GM12873 (cell line): ENCODE data around the gene VPS35L.

Experiments used
- CTCF ChIP-seq: IDR thresholded peaks from 2 replicates; pipeline ENCODE4 v1.5.1; 2012; ENCODE audit warnings: low read depth, mild to moderate bottlenecking, moderate library complexity, low read length, control low read depth; ENCODE audit not compliant: insufficient read depth; ENCODE audit errors: missing control alignments

The VPS35L gene

GRCh38 chr16:19710991-19711545, 155.6 kb downstream of the VPS35L start:
- TF ChIP-seq CTCF: no peak

DNA sequence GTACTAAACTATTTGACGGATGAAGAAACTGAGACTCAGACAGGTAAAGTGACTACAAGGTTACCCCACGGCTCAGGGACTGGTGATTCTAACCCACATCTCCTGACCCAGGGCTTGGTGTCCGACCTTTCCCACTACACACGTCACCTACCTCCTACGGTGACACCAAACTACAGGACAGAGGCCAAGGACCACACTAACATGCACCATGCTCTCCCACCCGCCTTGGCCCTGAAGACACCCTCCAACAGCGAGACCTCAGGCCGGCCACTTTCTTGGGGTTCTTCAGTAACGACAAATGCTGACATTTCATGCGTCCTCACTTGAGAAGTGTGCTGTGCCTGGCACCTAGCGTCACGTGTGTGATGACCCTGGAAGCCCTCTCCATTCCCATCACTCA, 156.1 kb downstream of the VPS35L start:
- TF ChIP-seq CTCF: no peak

- no peak for TF ChIP-seq CTCF
These were observed 157.0 kb downstream of the VPS35L start for GRCh38 chr16:19712418-19713058.

GRCh38 chr16:19713697-19714096, 158.2 kb downstream of the VPS35L start:
- no peak for TF ChIP-seq CTCF

GRCh38 chr16:19715566-19715965, 160.1 kb downstream of the VPS35L start:
- no peak for TF ChIP-seq CTCF

- TF ChIP-seq CTCF: no peak
These were observed 160.7 kb downstream of the VPS35L start for GRCh38 chr16:19716183-19716582.

- TF ChIP-seq CTCF: no peak
These were observed 161.8 kb downstream of the VPS35L start for GRCh38 chr16:19717314-19717713.
